GM21717 (cell line): ENCODE results near the gene MAP4K4.

Experiments used
- ATAC-seq: cut with Tn5 transposase; IDR thresholded peaks from one replicate; pipeline ENCODE4 v1.9.1; 2021; ENCODE audit warnings: mild to moderate bottlenecking, moderate library complexity; ENCODE audit not compliant: unreplicated experiment

MAP4K4 gene

GRCh38 chr2:101860782-101861181, 163.3 kb downstream of the MAP4K4 start:
- ATAC-seq, result no peak

GRCh38 chr2:101861382-101861781, 163.9 kb downstream of the MAP4K4 start:
- ATAC-seq, result no peak

- ATAC-seq, result no peak
Measured at GRCh38 chr2:101863534-101863933, 166.0 kb downstream of the MAP4K4 start.

- ATAC-seq, result no peak
Measured at GRCh38 chr2:101864426-101864825, 166.9 kb downstream of the MAP4K4 start.

- ATAC-seq, result no peak
Measured at GRCh38 chr2:101868525-101868924, 171.0 kb downstream of the MAP4K4 start.

- ATAC-seq, result no peak
Measured at GRCh38 chr2:101869527-101869926, 172.0 kb downstream of the MAP4K4 start.

GRCh38 chr2:101870444-101870843, 172.9 kb downstream of the MAP4K4 start:
- ATAC-seq, result no peak

GRCh38 chr2:101871480-101871879, 174.0 kb downstream of the MAP4K4 start:
- ATAC-seq, result no peak

- no peak for ATAC-seq
Measured at GRCh38 chr2:101872480-101872879, 175.0 kb downstream of the MAP4K4 start.

- ATAC-seq, result no peak
Measured at GRCh38 chr2:101873543-101873942, 176.0 kb downstream of the MAP4K4 start.

GRCh38 chr2:101874069-101874468, 176.6 kb downstream of the MAP4K4 start:
- no peak for ATAC-seq

GRCh38 chr2:101879466-101879865, 182.0 kb downstream of the MAP4K4 start:
- no peak for ATAC-seq

GRCh38 chr2:101881131-101881530, 183.6 kb downstream of the MAP4K4 start:
- no peak for ATAC-seq

- ATAC-seq, result no peak
Measured at GRCh38 chr2:101882769-101883307, 185.3 kb downstream of the MAP4K4 start.

- peak; percentile 62 for ATAC-seq
Measured at GRCh38 chr2:101883860-101884259, 186.4 kb downstream of the MAP4K4 start.

GRCh38 chr2:101884423-101884822, 186.9 kb downstream of the MAP4K4 start:
- ATAC-seq, result no peak

- ATAC-seq, result no peak
Measured at GRCh38 chr2:101887328-101887727, 189.8 kb downstream of the MAP4K4 start.

- ATAC-seq, result no peak
Measured at GRCh38 chr2:101889460-101890098, 192.1 kb downstream of the MAP4K4 start.

GRCh38 chr2:101892377-101892776, 194.9 kb downstream of the MAP4K4 start:
- no peak for ATAC-seq

GRCh38 chr2:101893681-101894381, 196.3 kb downstream of the MAP4K4 start:
- ATAC-seq, result no peak

- ATAC-seq, result no peak
Measured at GRCh38 chr2:101895039-101895438, 197.5 kb downstream of the MAP4K4 start.

GRCh38 chr2:101895819-101896322, 198.4 kb downstream of the MAP4K4 start:
- no peak for ATAC-seq
